Activated CD4-positive, alpha-beta memory T cell treated with anti-CD3 and anti-CD28 coated beads, Interleukin-2, amount 10 ng/mL, durations not matched to agents 7 days and 5 days (primary cell): ENCODE data around the gene ADPRHL1. TPM values are rescaled to one million over a fixed set of nuclear protein-coding genes. Genes with fewer than 3 reads are reported as not detected.

Source experiments
- CTCF ChIA-PET: fragments of 350-600 bp; sonication (Branson Sonifier 250); formaldehyde crosslinking; loops from one replicate; lab custom pipeline; 2021; ENCODE audit warnings: antibody characterized with exemption, inconsistent platforms; lab: Charles Lee
- POLR2A ChIA-PET: fragments of 350-600 bp; sonication (Branson Sonifier 250); formaldehyde crosslinking; loops from one replicate; lab custom pipeline; 2021; ENCODE audit warnings: antibody characterized with exemption; lab: Charles Lee
- DNase-seq: peaks from one replicate; pipeline ENCODE4 v3.0.0-alpha.2; 2020
- H3K27ac Mint-ChIP-seq: one replicate; pipeline ENCODE4 v1.8.0; 2021; ENCODE audit warnings: mild to moderate bottlenecking, mixed read lengths
- H3K27me3 Mint-ChIP-seq: one replicate; pipeline ENCODE4 v1.8.0; 2021; ENCODE audit warnings: mixed read lengths
- H3K36me3 Mint-ChIP-seq: one replicate; pipeline ENCODE4 v1.8.0; 2021; ENCODE audit warnings: low read depth, mixed read lengths
- H3K4me1 Mint-ChIP-seq: one replicate; pipeline ENCODE4 v1.8.0; 2021; ENCODE audit warnings: mixed read lengths
- H3K4me3 Mint-ChIP-seq: one replicate; pipeline ENCODE4 v1.8.0; 2021; ENCODE audit warnings: mild to moderate bottlenecking, mixed read lengths
- H3K9me3 Mint-ChIP-seq: one replicate; pipeline ENCODE4 v1.8.0; 2021; ENCODE audit warnings: mixed read lengths
- total RNA-seq, 2 experiments: library from RNA; stranded (reverse); gene quantifications; one replicate each; pipeline ENCODE4 v1.2.3, GENCODE V29; 2021

Gene ADPRHL1
- total RNA-seq, 2 experiments from 2014 or later: 0.71 to 0.75 TPM

GRCh38 chr13:113420232-113420631 lies 33.1 kb downstream of the ADPRHL1 start:
- Mint-ChIP-seq H3K27me3 (no peaks in the 10 kb centered on the region), H3K4me3 (no peak overlapping the region), H3K9me3 (no peaks in the 10 kb centered on the region), H3K27ac (no peak overlapping the region), H3K36me3 (no peaks in the 10 kb centered on the region), H3K4me1 (no peaks in the 10 kb centered on the region)
- no peak for DNase-seq
- ChIA-PET CTCF (interaction anchor here (0.6 kb wide), 1 partner anchor 113 kb away, joined by 5 read pairs; no protein-coding TSS in a partner anchor), POLR2A (no interaction called here)

DNA sequence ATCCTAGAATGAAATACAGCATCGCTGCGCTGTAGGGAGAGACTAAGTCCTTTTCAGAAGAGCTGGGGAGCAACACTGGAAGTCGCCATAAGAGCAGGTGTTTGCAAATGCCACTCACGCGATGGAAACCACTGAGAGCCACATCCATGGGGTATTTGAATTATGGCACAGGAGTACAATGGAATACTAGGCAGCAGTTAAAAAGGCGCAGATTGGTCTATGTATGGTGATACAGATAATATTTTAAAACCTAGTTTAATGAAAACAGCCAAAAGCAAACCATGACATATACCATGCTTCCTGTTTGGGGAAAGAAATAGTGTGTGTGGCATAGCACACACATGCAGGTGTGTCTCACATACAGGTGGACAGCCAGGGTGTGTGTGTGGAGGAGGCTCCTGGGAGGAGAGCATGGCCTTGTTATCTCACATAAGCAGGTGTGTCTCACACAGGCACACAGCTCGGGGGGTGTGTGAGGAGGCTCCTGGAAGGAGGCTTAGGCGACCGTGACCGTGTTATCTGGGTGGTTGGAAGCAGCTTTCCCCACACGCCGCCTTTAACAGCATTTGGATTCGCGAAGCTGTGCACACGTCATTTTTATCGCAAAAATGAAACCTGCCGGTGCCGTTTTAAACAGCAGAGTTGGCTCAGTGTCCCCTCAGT lies 33.6 kb downstream of the ADPRHL1 start:
- no peak overlapping the region for H3K27ac Mint-ChIP-seq
- H3K4me3 Mint-ChIP-seq: no peak overlapping the region
- no peaks in the 10 kb centered on the region for H3K4me1 Mint-ChIP-seq
- no peaks in the 10 kb centered on the region for H3K9me3 Mint-ChIP-seq
- DNase-seq: no peak
- no peaks in the 10 kb centered on the region for H3K27me3 Mint-ChIP-seq
- POLR2A ChIA-PET: no interaction called here
- no peaks in the 10 kb centered on the region for H3K36me3 Mint-ChIP-seq
- CTCF ChIA-PET: interaction anchor here (0.6 kb wide), 1 partner anchor 112 kb away, joined by 5 read pairs; no protein-coding TSS in a partner anchor

- Mint-ChIP-seq H3K9me3 (no peaks in the 10 kb centered on the region), H3K27ac (no peak overlapping the region), H3K36me3 (no peaks in the 10 kb centered on the region), H3K4me3 (no peak overlapping the region), H3K4me1 (no peaks in the 10 kb centered on the region), H3K27me3 (no peaks in the 10 kb centered on the region)
- POLR2A ChIA-PET: no interaction called here
- DNase-seq: no peak
- CTCF ChIA-PET: no interaction called here
These were observed 34.6 kb downstream of the ADPRHL1 start for GRCh38 chr13:113418722-113419049.

DNA sequence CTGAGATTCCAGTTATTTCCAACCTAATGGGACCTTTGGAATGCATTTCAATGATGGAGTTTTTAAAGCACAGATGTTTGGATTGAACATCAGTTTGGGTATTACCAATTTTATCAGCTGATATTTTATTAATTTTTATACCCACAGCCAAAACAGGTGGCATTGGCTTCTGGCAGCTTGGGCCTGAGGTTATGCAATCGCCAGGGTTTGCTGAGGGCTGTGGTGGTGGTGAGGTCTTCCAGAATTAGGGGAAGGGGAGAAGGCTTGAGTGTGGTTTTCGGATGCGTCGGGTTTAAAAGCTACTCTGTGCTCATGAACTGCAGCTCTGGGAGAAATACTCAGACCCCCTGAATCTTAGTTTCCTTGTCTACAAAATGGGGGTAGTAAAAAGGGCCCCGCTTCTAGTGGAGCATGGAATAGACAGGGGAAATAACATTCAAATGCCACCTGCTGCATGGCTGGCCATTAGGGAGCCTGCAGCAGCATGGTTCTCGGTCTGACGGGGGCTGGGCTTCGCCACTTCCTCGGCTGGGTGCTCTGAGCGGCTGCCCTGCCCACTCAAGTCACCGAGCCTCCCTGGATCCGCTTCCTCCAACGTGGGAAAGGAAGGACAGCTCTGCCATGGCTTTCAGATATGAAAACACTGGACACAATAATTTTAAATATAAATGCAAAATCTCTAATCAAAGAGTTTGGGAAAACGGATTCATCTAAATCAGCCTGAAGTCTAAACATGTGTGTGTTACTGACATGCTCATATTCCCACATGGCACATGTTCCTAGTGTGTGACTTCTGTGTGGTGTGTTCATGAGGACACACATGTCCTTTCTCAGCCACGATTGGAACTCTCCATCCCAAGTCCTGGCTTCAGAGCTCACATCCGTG lies 35.2 kb downstream of the ADPRHL1 start:
- no peak for DNase-seq
- Mint-ChIP-seq H3K4me1 (no peaks in the 10 kb centered on the region), H3K9me3 (peaks cover 2% of the 10 kb centered on the region), H3K27ac (no peak overlapping the region), H3K36me3 (no peaks in the 10 kb centered on the region), H3K27me3 (no peaks in the 10 kb centered on the region), H3K4me3 (no peak overlapping the region)
- POLR2A ChIA-PET: no interaction called here
- CTCF ChIA-PET: no interaction called here

GRCh38 chr13:113417008-113417751 lies 36.1 kb downstream of the ADPRHL1 start:
- POLR2A ChIA-PET: no interaction called here
- no peak for DNase-seq
- no peak overlapping the region for H3K27ac Mint-ChIP-seq
- H3K4me1 Mint-ChIP-seq: no peaks in the 10 kb centered on the region
- H3K4me3 Mint-ChIP-seq: no peak overlapping the region
- H3K27me3 Mint-ChIP-seq: no peaks in the 10 kb centered on the region
- no peaks in the 10 kb centered on the region for H3K36me3 Mint-ChIP-seq
- CTCF ChIA-PET: no interaction called here
- H3K9me3 Mint-ChIP-seq: peaks cover 2% of the 10 kb centered on the region

DNA sequence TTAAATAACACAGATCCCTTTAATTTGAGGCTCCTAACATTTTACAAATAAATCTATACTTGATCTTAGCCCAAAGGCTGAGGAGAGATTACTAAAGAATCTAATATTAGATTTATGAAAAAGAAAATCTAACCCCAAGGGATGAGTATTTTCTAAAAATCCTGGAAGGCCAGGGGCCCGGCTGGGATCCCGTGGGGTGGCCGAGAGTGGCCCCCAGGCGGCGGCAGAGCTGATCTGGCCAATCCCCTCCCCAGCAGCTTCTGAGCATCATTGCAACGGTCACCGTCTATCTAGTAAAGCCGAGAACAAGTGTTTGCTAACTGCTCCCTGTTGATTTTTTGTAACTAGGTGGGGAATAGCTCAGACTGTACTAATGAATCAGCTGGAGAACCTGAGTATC lies 37.5 kb downstream of the ADPRHL1 start:
- POLR2A ChIA-PET: no interaction called here
- no peaks in the 10 kb centered on the region for H3K4me1 Mint-ChIP-seq
- no peaks in the 10 kb centered on the region for H3K27me3 Mint-ChIP-seq

GRCh38 chr13:113415032-113415431 lies 38.3 kb downstream of the ADPRHL1 start:
- ChIA-PET CTCF (no interaction called here), POLR2A (no interaction called here)
- Mint-ChIP-seq H3K36me3 (no peaks in the 10 kb centered on the region), H3K9me3 (peaks cover 2% of the 10 kb centered on the region), H3K27me3 (no peaks in the 10 kb centered on the region), H3K27ac (no peak overlapping the region), H3K4me3 (no peak overlapping the region), H3K4me1 (no peaks in the 10 kb centered on the region)
- DNase-seq: no peak

More for the DNA sequence above, 37.5 kb downstream of the ADPRHL1 start:
- no peak for DNase-seq
- H3K4me3 Mint-ChIP-seq: no peak overlapping the region
- H3K9me3 Mint-ChIP-seq: peaks cover 2% of the 10 kb centered on the region
- no peaks in the 10 kb centered on the region for H3K36me3 Mint-ChIP-seq
- CTCF ChIA-PET: no interaction called here
- H3K27ac Mint-ChIP-seq: no peak overlapping the region

- Mint-ChIP-seq H3K9me3 (peaks cover 2% of the 10 kb centered on the region), H3K27me3 (no peaks in the 10 kb centered on the region), H3K4me3 (no peak overlapping the region), H3K36me3 (no peaks in the 10 kb centered on the region), H3K27ac (no peak overlapping the region), H3K4me1 (no peaks in the 10 kb centered on the region)
- POLR2A ChIA-PET: no interaction called here
- no peak for DNase-seq
- CTCF ChIA-PET: no interaction called here
These were observed 39.0 kb downstream of the ADPRHL1 start for GRCh38 chr13:113414335-113414734.

DNA sequence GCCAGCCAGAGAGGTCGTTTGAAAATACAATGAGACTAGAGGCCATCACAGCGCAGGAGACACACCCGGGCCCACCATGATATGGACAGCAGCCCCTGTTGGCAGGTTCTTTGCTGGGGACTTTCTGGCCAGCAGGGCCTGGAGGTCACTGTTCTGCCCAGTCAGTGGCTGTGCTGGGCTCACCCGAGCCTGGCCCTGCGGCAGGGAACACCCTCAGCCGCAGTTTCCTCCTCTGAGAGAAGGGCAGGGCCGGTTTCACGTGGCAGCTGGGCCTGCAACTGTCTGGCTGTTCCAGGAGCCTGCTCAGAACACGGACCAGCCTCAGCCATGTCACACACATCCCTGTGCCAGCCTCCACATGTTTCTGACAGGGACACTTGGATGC lies 39.4 kb downstream of the ADPRHL1 start:
- Mint-ChIP-seq H3K9me3 (peaks cover 2% of the 10 kb centered on the region), H3K36me3 (no peaks in the 10 kb centered on the region), H3K27ac (no peak overlapping the region), H3K4me1 (no peaks in the 10 kb centered on the region), H3K4me3 (no peak overlapping the region), H3K27me3 (no peaks in the 10 kb centered on the region)
- ChIA-PET CTCF (no interaction called here), POLR2A (no interaction called here)
- DNase-seq: no peak

- Mint-ChIP-seq H3K27ac (no peak overlapping the region), H3K27me3 (no peaks in the 10 kb centered on the region), H3K9me3 (peaks cover 2% of the 10 kb centered on the region), H3K4me3 (no peak overlapping the region), H3K4me1 (no peaks in the 10 kb centered on the region), H3K36me3 (no peaks in the 10 kb centered on the region)
- POLR2A ChIA-PET: no interaction called here
- no peak for DNase-seq
- CTCF ChIA-PET: no interaction called here
These were observed 40.0 kb downstream of the ADPRHL1 start for GRCh38 chr13:113413178-113413897.

DNA sequence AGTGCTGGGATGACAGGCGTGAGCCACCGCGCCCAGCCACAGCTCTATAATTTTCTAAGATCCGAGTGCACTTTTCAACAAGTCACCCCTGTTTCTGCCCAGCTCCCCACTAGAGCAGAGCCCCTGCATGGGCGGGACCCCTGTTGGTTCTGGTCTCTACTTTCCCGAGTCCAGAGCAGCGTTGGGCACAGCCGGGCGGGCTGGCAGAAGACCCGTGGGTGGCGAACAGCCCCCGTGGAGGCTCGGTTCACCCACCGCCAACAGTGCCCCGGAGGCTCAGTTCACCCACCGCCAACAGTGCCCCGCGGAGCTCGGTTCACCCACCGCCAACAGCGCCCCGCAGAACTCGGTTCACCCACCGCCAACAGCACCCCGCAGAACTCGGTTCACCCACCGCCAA lies 40.8 kb downstream of the ADPRHL1 start:
- Mint-ChIP-seq H3K36me3 (no peaks in the 10 kb centered on the region), H3K4me3 (no peak overlapping the region), H3K4me1 (no peaks in the 10 kb centered on the region), H3K27ac (no peak overlapping the region), H3K9me3 (peaks cover 2% of the 10 kb centered on the region), H3K27me3 (no peaks in the 10 kb centered on the region)
- POLR2A ChIA-PET: no interaction called here
- no peak for DNase-seq
- CTCF ChIA-PET: interaction anchor here (1.3 kb wide), 1 partner anchor 18 kb away, joined by 3 read pairs; no protein-coding TSS in a partner anchor

DNA sequence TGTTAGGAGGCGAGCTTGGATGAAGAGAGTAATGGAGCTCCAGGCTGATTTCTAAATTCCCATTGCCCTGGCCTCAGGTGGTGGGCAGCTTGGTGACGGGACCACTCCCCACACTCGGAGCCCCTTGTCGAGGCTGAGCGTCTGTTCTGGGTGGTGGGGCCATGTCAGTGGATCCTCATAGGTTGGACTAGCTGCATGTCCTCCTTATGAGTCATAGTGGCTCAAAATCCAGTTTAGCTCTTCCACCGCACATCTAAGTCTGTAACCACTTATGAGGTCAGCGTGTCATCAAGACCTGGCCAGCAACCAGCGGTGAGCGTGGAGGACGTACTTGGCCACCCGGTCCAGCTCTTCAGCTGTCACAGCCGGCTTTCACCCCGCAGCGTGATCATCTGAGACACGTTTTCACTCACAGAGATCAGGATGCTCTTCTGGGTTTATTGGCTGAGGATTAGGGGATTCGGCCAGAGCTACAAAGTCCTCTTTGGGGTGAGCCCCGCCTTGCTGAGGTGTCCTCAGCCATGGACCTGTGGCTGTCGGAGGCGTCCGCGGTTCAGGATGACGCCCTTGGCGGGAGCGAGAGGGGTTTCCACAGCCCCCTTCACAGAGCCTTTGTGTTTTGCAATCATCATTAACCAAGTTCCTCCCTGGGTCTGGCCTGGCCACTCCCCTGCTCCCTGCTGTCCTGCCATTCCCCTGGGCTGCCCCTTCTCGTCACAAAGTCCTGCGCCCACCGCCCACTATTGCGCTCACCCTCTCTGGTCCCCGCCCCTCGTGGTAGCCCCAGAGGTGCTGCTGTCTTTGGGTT lies 41.9 kb downstream of the ADPRHL1 start:
- POLR2A ChIA-PET: no interaction called here
- no peak overlapping the region for H3K27ac Mint-ChIP-seq

More for the DNA sequence above, 41.9 kb downstream of the ADPRHL1 start:
- peaks cover 2% of the 10 kb centered on the region for H3K9me3 Mint-ChIP-seq
- no peaks in the 10 kb centered on the region for H3K4me1 Mint-ChIP-seq
- CTCF ChIA-PET: interaction anchor here (1.3 kb wide), 1 partner anchor 17 kb away, joined by 3 read pairs; no protein-coding TSS in a partner anchor
- no peaks in the 10 kb centered on the region for H3K36me3 Mint-ChIP-seq
- no peaks in the 10 kb centered on the region for H3K27me3 Mint-ChIP-seq
- no peak overlapping the region for H3K4me3 Mint-ChIP-seq
- DNase-seq: no peak
